IMR-90 (cell line): Measurements from ENCODE around the gene ITFG2.

Source experiments
- BHLHE40 ChIP-seq: fragments of 150-350 bp; IDR thresholded peaks from 2 replicates; pipeline ENCODE4 v1.6.1; 2016; ENCODE audit warnings: mild to moderate bottlenecking, low read depth, low read length
- CEBPB ChIP-seq: IDR thresholded peaks from 2 replicates; pipeline ENCODE4 v1.6.1; 2012; ENCODE audit warnings: low read depth, low read length, improper control_type of control experiment
- CTCF ChIP-seq: conservative IDR thresholded peaks from 2 replicates; pipeline ENCODE4 v1.5.1; 2012; ENCODE audit warnings: mild to moderate bottlenecking, low read depth, low read length, improper control_type of control experiment
- MAFK ChIP-seq: IDR thresholded peaks from 2 replicates; pipeline ENCODE4 v1.6.1; 2012; ENCODE audit warnings: low read depth, low read length, improper control_type of control experiment
- MAZ ChIP-seq: IDR thresholded peaks from 2 replicates; pipeline ENCODE4 v1.6.1; 2012; ENCODE audit warnings: low read depth, mild to moderate bottlenecking, low read length, improper control_type of control experiment, moderate library complexity, borderline replicate concordance
- MXI1 ChIP-seq: IDR thresholded peaks from 2 replicates; pipeline ENCODE4 v1.6.1; 2012; ENCODE audit warnings: low read depth, mild to moderate bottlenecking, low read length, moderate library complexity, borderline replicate concordance
- POLR2A ChIP-seq: IDR thresholded peaks from 2 replicates; pipeline ENCODE4 v1.6.1; 2012; ENCODE audit warnings: mild to moderate bottlenecking, low read depth, low read length
- RAD21 ChIP-seq: IDR thresholded peaks from 2 replicates; pipeline ENCODE4 v1.6.1; 2012; ENCODE audit warnings: low read length, improper control_type of control experiment
- RCOR1 ChIP-seq: IDR thresholded peaks from 2 replicates; pipeline ENCODE4 v1.6.1; 2012; ENCODE audit warnings: mild to moderate bottlenecking, low read length, improper control_type of control experiment; ENCODE audit not compliant: insufficient replicate concordance
- RFX5 ChIP-seq: IDR thresholded peaks from 2 replicates; pipeline ENCODE4 v1.8.0; 2012; ENCODE audit warnings: low read depth, mild to moderate bottlenecking, low read length, moderate library complexity
- SMC3 ChIP-seq: fragments of 150-350 bp; IDR thresholded peaks from 2 replicates; pipeline ENCODE4 v1.6.1; 2016; ENCODE audit warnings: low read depth, mild to moderate bottlenecking, antibody characterized with exemption, low read length, moderate library complexity
- TF ChIP-seq, protein P1 (sequence below): fragments of 150-350 bp; IDR thresholded peaks from 2 replicates; pipeline ENCODE4 v1.6.1; 2016; ENCODE audit warnings: low read depth, mild to moderate bottlenecking, low read length, moderate library complexity, borderline replicate concordance

DNA sequence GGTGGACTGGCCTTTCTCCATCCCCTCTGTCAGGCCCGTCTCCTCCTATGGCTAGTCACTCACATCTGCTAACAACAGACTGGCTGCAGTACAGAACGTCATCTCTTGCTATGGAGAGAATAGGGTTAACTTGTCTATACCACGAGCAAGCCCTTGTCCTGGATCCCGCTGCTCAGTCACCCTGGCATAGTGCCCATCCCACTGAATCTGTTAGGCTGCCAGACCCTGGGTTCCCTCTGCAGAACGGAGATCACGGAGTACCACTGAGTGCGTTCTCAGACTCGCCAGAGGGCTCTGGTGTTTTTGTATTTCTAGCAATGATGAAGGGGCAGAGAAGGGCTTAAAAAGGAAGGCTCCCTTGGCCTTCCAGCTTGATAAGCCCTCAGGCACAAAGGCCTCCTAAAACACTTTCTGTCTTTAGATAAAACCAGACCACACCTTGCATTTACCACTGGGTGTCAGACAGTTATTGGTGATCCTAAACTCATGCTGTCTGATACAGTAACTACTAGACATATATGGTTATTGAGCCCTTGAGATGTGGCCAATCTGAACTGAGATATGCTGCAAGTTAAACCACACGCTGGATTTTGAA lies 28.7 kb downstream of the ITFG2 start:
- no peak for TF ChIP-seq CTCF
- TF ChIP-seq RCOR1: no peak
- TF ChIP-seq, protein P1, sequence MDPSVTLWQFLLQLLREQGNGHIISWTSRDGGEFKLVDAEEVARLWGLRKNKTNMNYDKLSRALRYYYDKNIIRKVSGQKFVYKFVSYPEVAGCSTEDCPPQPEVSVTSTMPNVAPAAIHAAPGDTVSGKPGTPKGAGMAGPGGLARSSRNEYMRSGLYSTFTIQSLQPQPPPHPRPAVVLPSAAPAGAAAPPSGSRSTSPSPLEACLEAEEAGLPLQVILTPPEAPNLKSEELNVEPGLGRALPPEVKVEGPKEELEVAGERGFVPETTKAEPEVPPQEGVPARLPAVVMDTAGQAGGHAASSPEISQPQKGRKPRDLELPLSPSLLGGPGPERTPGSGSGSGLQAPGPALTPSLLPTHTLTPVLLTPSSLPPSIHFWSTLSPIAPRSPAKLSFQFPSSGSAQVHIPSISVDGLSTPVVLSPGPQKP: no peak
- no peak for TF ChIP-seq RAD21
- no peak for TF ChIP-seq POLR2A
- TF ChIP-seq CEBPB: no peak
- TF ChIP-seq RFX5: no peak
- no peak for TF ChIP-seq MAFK
- TF ChIP-seq MXI1: no peak
- TF ChIP-seq BHLHE40: no peak
- TF ChIP-seq SMC3: no peak
- TF ChIP-seq MAZ: no peak
